PC-9 (cell line): ENCODE results near the gene RAD52. TPM values are rescaled to one million over a fixed set of nuclear protein-coding genes. Genes with fewer than 3 reads are reported as not detected.

Experiments
- BruUV-seq: library from RNA; stranded (reverse); fragments of 400-500 nt; replicated peaks from 2 replicates; lab custom pipeline; 2021; lab: Mats Ljungman, UMichigan
- CTCF ChIA-PET: fragments of 300-600 bp; sonication (Branson Sonifier 250); formaldehyde crosslinking; loops from one replicate; lab custom pipeline; 2022; ENCODE audit warnings: antibody characterized with exemption; lab: Charles Lee
- POLR2A ChIA-PET: fragments of 300-600 bp; sonication (Branson Sonifier 250); formaldehyde crosslinking; loops from one replicate; lab custom pipeline; 2022; ENCODE audit warnings: antibody characterized with exemption; ENCODE audit not compliant: unreplicated experiment; lab: Charles Lee
- DNase-seq, 2 experiments: peaks; one replicate each; pipeline versions ENCODE4 v3.0.0 to v3.0.0-alpha.2; 2015 to 2022; ENCODE audit warnings: mixed read lengths in 1 of 2
- H2AFZ ChIP-seq: fragments of 200-600 bp; sonication (generic); 2 replicates; pipeline ENCODE4 v1.8.1; 2017; ENCODE audit warnings: antibody characterized with exemption
- H3F3A ChIP-seq: fragments of 200-600 bp; sonication (generic); 2 replicates; pipeline ENCODE4 v1.8.1; 2017; ENCODE audit warnings: antibody characterized with exemption, mild to moderate bottlenecking, low read depth; ENCODE audit not compliant: insufficient read depth
- H3K27ac ChIP-seq: fragments of 200-600 bp; sonication (generic); 2 replicates; pipeline ENCODE4 v1.6.1; 2016; ENCODE audit warnings: mixed run types
- H3K27me3 ChIP-seq: fragments of 200-600 bp; sonication (generic); 2 replicates; pipeline ENCODE4 v1.6.1; 2016; ENCODE audit warnings: low read depth, mixed run types; ENCODE audit not compliant: insufficient read depth
- H3K36me3 ChIP-seq: fragments of 200-600 bp; sonication (generic); 2 replicates; pipeline ENCODE4 v1.6.1; 2016; ENCODE audit warnings: low read depth, mixed run types
- H3K4me1 ChIP-seq: fragments of 200-600 bp; sonication (generic); replicated peaks from 2 replicates; pipeline ENCODE4 v1.6.1; 2016; ENCODE audit warnings: mixed run types; ENCODE audit not compliant: insufficient read depth
- H3K4me2 ChIP-seq: fragments of 200-600 bp; sonication (generic); 2 replicates; pipeline ENCODE4 v1.6.1; 2017; ENCODE audit warnings: mixed run types
- H3K4me3 ChIP-seq: fragments of 200-600 bp; sonication (generic); 2 replicates; pipeline ENCODE4 v1.6.1; 2016; ENCODE audit warnings: mixed run types
- H3K79me2 ChIP-seq: fragments of 200-600 bp; sonication (generic); 2 replicates; pipeline ENCODE4 v1.6.1; 2017; ENCODE audit warnings: low read depth, mixed run types
- H3K9me2 ChIP-seq: fragments of 200-600 bp; sonication (generic); 2 replicates; pipeline ENCODE4 v1.8.1; 2017; ENCODE audit warnings: mild to moderate bottlenecking; ENCODE audit not compliant: insufficient read depth
- H3K9me3 ChIP-seq: fragments of 200-600 bp; sonication (generic); 2 replicates; pipeline ENCODE4 v1.8.1; 2016; ENCODE audit warnings: low read depth; ENCODE audit not compliant: insufficient read depth
- H4K20me1 ChIP-seq: fragments of 200-600 bp; sonication (generic); 2 replicates; pipeline ENCODE4 v1.8.1; 2017; ENCODE audit not compliant: insufficient read depth
- EZH2 ChIP-seq: fragments of 200-600 bp; sonication (generic); IDR thresholded peaks from 2 replicates; pipeline ENCODE4 v1.8.0; 2017; ENCODE audit warnings: antibody characterized with exemption, low read depth
- intact Hi-C: fragments of 100-400 bp; cut with micrococcal nuclease; formaldehyde crosslinking; loops from one replicate; pipeline ENCODE4 v1.10.0; 2022; ENCODE audit not compliant: unreplicated experiment
- total RNA-seq: library from RNA; stranded (reverse); gene quantifications from 2 replicates; pipeline ENCODE4 v1.2.3, GENCODE V29; 2021
- TF ChIP-seq, protein P1 (sequence below): fragments of 200-600 bp; sonication (generic); conservative IDR thresholded peaks from 2 replicates; pipeline ENCODE4 v1.6.1; 2017; ENCODE audit warnings: mixed run types, antibody characterized with exemption, mild to moderate bottlenecking, moderate library complexity

The RAD52 gene
- total RNA-seq, 1 experiment from 2014 or later, result 25.0 TPM

DNA sequence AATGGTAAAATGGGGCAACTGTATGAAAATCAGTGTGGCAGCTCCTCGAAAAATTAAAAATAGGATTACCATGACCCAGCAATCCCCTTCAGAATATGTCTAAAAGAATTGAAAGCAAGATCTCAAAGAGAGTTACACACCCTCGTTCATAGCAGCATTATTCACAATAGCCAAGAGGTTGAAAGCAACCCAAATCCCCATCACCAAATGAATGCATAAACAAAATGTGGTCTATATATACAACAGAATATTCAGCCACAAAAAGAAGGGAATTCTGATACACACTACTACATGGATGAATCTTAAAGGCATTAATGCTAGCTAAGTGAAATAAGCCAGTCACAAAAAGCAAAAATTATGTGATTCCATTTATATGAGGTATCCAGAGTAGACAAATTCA lies 27.2 kb downstream of the RAD52 start:
- DNase-seq, result no peak
- Histone ChIP-seq H3K4me2 (no peak overlapping the region), H3K4me1 (no peaks in the 10 kb centered on the region), H3K4me3 (no peak overlapping the region), H3K79me2 (no peaks in the 10 kb centered on the region), H3K9me3 (no peaks in the 10 kb centered on the region), H4K20me1 (peaks cover 7% of the 10 kb centered on the region; the same call in 1 of the 2 replicates), H3F3A (peaks cover 8% of the 10 kb centered on the region; the same call in 1 of the 2 replicates), H3K36me3 (peaks cover 31% of the 10 kb centered on the region), H2AFZ (no peak overlapping the region), H3K27me3 (no peaks in the 10 kb centered on the region), H3K27ac (no peak overlapping the region), H3K9me2 (no peaks in the 10 kb centered on the region)
- intact Hi-C loops, result no loop called here
- BruUV-seq, result no TSS peak
- TF ChIP-seq, protein P1, sequence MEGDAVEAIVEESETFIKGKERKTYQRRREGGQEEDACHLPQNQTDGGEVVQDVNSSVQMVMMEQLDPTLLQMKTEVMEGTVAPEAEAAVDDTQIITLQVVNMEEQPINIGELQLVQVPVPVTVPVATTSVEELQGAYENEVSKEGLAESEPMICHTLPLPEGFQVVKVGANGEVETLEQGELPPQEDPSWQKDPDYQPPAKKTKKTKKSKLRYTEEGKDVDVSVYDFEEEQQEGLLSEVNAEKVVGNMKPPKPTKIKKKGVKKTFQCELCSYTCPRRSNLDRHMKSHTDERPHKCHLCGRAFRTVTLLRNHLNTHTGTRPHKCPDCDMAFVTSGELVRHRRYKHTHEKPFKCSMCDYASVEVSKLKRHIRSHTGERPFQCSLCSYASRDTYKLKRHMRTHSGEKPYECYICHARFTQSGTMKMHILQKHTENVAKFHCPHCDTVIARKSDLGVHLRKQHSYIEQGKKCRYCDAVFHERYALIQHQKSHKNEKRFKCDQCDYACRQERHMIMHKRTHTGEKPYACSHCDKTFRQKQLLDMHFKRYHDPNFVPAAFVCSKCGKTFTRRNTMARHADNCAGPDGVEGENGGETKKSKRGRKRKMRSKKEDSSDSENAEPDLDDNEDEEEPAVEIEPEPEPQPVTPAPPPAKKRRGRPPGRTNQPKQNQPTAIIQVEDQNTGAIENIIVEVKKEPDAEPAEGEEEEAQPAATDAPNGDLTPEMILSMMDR, result no peak
- no peak for TF ChIP-seq EZH2
- ChIA-PET CTCF (no interaction called here), POLR2A (no interaction called here)

- no peak overlapping the region for H3K4me3 ChIP-seq
- DNase-seq, result no peak
- no TSS peak for BruUV-seq
- peaks cover 8% of the 10 kb centered on the region; the same call in 1 of the 2 replicates for H3F3A ChIP-seq
- H3K79me2 ChIP-seq, result no peaks in the 10 kb centered on the region
- intact Hi-C loops, result no loop called here
- H2AFZ ChIP-seq, result no peak overlapping the region
- H3K9me2 ChIP-seq, result no peaks in the 10 kb centered on the region
- H3K27ac ChIP-seq, result no peak overlapping the region
- TF ChIP-seq EZH2, result no peak
- ChIA-PET POLR2A (no interaction called here), CTCF (no interaction called here)
- H4K20me1 ChIP-seq, result peaks cover 7% of the 10 kb centered on the region; the same call in 1 of the 2 replicates
- H3K4me1 ChIP-seq, result no peaks in the 10 kb centered on the region
- peaks cover 34% of the 10 kb centered on the region for H3K36me3 ChIP-seq
- H3K4me2 ChIP-seq, result no peak overlapping the region
- H3K9me3 ChIP-seq, result no peaks in the 10 kb centered on the region
- no peaks in the 10 kb centered on the region for H3K27me3 ChIP-seq
Measured at GRCh38 chr12:920676-921075, 28.8 kb downstream of the RAD52 start.

DNA sequence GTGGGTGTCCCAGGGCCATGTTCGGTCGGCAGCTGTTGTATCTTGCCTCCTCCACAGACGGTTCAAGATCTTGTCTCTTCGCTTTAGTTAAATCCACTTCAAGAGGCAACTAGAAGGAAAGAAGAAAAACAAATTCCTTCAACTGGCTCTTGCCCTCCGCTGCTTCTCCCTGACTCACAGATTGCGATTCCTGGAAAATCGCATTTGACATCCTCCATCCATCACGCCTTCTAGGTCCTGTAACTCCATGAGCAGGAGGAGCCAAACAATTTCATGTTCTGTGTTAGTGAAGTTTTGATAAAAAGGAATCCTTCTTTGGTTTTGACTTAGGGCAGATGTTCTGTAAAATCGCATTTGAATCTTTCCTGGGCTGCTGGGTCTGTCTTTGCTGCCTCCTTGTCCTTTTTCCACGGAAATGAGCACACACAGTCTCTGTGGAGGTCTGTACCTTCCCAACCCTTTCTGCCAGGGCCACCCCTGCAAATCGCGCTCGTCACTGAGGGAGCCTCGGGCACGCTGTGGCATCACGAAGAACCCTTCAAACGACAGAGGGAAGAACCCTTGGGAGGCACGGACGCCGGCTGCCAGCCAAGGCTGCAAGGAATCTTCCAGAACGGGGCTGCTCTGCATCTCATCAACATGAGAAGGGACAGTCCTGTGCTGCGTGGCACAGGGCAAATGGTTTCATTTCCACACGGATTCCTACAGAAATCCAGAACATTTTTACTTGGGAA lies 32.6 kb downstream of the RAD52 start:
- ChIA-PET POLR2A (no interaction called here), CTCF (interaction anchor here (0.5 kb wide), 1 partner anchor 464 kb away, joined by 3 read pairs; no protein-coding TSS in a partner anchor)
- peaks cover 7% of the 10 kb centered on the region for H4K20me1 ChIP-seq
- H3K4me1 ChIP-seq, result no peaks in the 10 kb centered on the region
- no peaks in the 10 kb centered on the region for H3K9me2 ChIP-seq
- no peak for DNase-seq
- no peak overlapping the region for H3K4me3 ChIP-seq
- BruUV-seq, result no TSS peak
- no peak overlapping the region for H3K4me2 ChIP-seq
- H3K27ac ChIP-seq, result no peak overlapping the region
- no peak for TF ChIP-seq EZH2
- TF ChIP-seq, protein P1, result no peak
- H3K27me3 ChIP-seq, result no peaks in the 10 kb centered on the region
- H3F3A ChIP-seq, result peaks cover 23% of the 10 kb centered on the region; the same call in 1 of the 2 replicates
- H3K9me3 ChIP-seq, result no peaks in the 10 kb centered on the region
- H3K36me3 ChIP-seq, result peaks cover 60% of the 10 kb centered on the region
- no peaks in the 10 kb centered on the region for H3K79me2 ChIP-seq
- H2AFZ ChIP-seq, result no peak overlapping the region
- intact Hi-C loops, result no loop called here
